Measurements from ENCODE around the gene CNPY2.
A peak's percentile ranks its signal among the peaks of the same experiment; 100 is the strongest.
"Not testable (repeated sequence)": the region's sequence is repeated elsewhere in the genome, so short reads cannot be mapped to it uniquely, and the experiment has no call there.

Gene CNPY2
- long read RNA-seq, donor 1, transcript CNPY2-206 (3 exons, 817 nt), result minor isoform, 25 of 168 reads
- long read RNA-seq, donor 1, transcript CNPY2-201 (6 exons, 1,214 nt), result major isoform, 86 of 168 reads
- long read RNA-seq, donor 1, transcript CNPY2-204 (3 exons, 984 nt), result minor isoform, 14 of 168 reads
- long read RNA-seq, donor 1, transcript CNPY2-211 (3 exons, 666 nt), result minor isoform, 6 of 168 reads
- long read RNA-seq, donor 1, partial matches to known transcripts, result 16 of 168 reads
- long read RNA-seq, donor 1, other reads (novel, unspliced or antisense), result 17 of 168 reads
- long read RNA-seq, donor 2, transcript CNPY2-206 (3 exons, 817 nt), result minor isoform, 10 of 86 reads
- long read RNA-seq, donor 2, transcript CNPY2-201 (6 exons, 1,214 nt), result major isoform, 59 of 86 reads
- long read RNA-seq, donor 2, transcript CNPY2-204 (3 exons, 984 nt), result minor isoform, 12 of 86 reads
- long read RNA-seq, donor 2, partial matches to known transcripts, result 5 of 86 reads
- long read RNA-seq, donor 2, other reads (novel, unspliced or antisense), result 0 of 86 reads
- long read RNA-seq, donor 3, transcript CNPY2-201 (6 exons, 1,214 nt), result major isoform, 35 of 51 reads
- long read RNA-seq, donor 3, transcript CNPY2-206 (3 exons, 817 nt), result minor isoform, 8 of 51 reads
- long read RNA-seq, donor 3, partial matches to known transcripts, result 5 of 51 reads
- long read RNA-seq, donor 3, other reads (novel, unspliced or antisense), result 0 of 51 reads
- long read RNA-seq, donor 4, transcript CNPY2-206 (3 exons, 817 nt), result minor isoform, 16 of 105 reads
- long read RNA-seq, donor 4, transcript CNPY2-201 (6 exons, 1,214 nt), result major isoform, 55 of 105 reads
- long read RNA-seq, donor 4, transcript CNPY2-204 (3 exons, 984 nt), result minor isoform, 6 of 105 reads
- long read RNA-seq, donor 4, partial matches to known transcripts, result 25 of 105 reads
- long read RNA-seq, donor 4, other reads (novel, unspliced or antisense), result 0 of 105 reads
- long read RNA-seq, donor 5, transcript CNPY2-206 (3 exons, 817 nt), result minor isoform, 24 of 114 reads
- long read RNA-seq, donor 5, transcript CNPY2-201 (6 exons, 1,214 nt), result major isoform, 79 of 114 reads
- long read RNA-seq, donor 5, partial matches to known transcripts, result 6 of 114 reads
- long read RNA-seq, donor 5, other reads (novel, unspliced or antisense), result 0 of 114 reads
- long read RNA-seq, donor 6, transcript CNPY2-201 (6 exons, 1,214 nt), result major isoform, 55 of 96 reads
- long read RNA-seq, donor 6, transcript CNPY2-202 (2 exons, 670 nt), result minor isoform, 5 of 96 reads
- long read RNA-seq, donor 6, transcript CNPY2-206 (3 exons, 817 nt), result minor isoform, 16 of 96 reads
- long read RNA-seq, donor 6, transcript CNPY2-204 (3 exons, 984 nt), result minor isoform, 6 of 96 reads
- long read RNA-seq, donor 6, partial matches to known transcripts, result 13 of 96 reads
- long read RNA-seq, donor 6, other reads (novel, unspliced or antisense), result 0 of 96 reads
- long read RNA-seq, donor 7, transcript CNPY2-204 (3 exons, 984 nt), result minor isoform, 13 of 159 reads
- long read RNA-seq, donor 7, transcript CNPY2-206 (3 exons, 817 nt), result minor isoform, 22 of 159 reads
- long read RNA-seq, donor 7, transcript CNPY2-201 (6 exons, 1,214 nt), result major isoform, 98 of 159 reads
- long read RNA-seq, donor 7, transcript CNPY2-202 (2 exons, 670 nt), result minor isoform, 5 of 159 reads
- long read RNA-seq, donor 7, partial matches to known transcripts, result 21 of 159 reads
- long read RNA-seq, donor 7, other reads (novel, unspliced or antisense), result 0 of 159 reads
- long read RNA-seq, donor 8, transcript CNPY2-204 (3 exons, 984 nt), result minor isoform, 9 of 96 reads
- long read RNA-seq, donor 8, transcript CNPY2-206 (3 exons, 817 nt), result minor isoform, 13 of 96 reads
- long read RNA-seq, donor 8, transcript CNPY2-201 (6 exons, 1,214 nt), result major isoform, 62 of 96 reads
- long read RNA-seq, donor 8, partial matches to known transcripts, result 11 of 96 reads
- long read RNA-seq, donor 8, other reads (novel, unspliced or antisense), result 0 of 96 reads

GRCh38 chr12:56315622-56316473, at the start of gene CNPY2:
CNPY2 (minus strand) TSS chr12:56315988; CDS start chr12:56315217, 771 bp downstream.
- DNase-seq, result peak; percentile 98

DNA sequence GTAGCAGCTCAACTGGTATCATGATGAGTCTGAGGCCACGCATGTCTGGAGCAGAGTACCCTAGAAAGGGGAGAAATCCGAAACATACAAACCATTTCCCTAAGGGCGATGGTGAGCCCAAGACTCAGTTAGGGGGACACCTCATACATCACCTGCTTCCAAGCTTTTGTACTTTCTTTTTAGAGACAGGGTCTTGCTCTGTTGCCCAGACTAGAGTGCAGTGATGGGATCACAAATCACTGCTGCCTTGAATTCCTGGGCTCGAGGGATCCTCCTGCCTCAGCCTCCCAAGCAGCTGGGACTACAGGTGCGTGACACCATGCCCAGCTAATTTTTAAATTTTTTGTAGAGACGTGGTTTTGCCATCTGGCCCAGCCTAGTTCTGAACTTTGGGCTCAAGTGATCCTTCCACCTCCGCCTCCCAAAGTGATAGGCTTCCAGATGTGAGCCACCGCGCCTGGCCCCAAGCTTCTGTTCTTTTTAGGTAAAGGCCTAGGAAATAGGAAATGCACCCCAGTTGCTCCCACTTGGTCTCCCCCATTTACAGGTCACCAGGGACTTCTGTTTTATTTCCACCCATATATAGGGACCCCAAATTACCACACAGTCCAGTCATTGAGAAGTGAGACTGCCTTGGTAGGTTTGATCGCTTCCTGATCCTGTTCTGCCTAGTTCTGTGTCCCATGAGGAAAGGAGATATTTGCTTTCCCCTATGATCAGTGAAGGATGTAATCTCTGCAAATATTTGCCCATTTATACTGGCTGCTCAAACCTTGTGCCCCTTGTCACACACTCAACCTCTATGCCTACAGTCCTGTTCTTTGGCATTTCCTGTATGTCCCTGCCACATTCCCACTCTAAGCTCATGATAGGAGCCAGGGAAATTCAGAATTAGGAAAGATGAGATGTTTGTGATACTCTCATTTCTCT, 46.6 kb upstream of the CNPY2 start, which contains the start of gene APOF:
TSS of gene APOF (minus strand) at position 728 of the 930 bp plus-strand sequence. CDS start at position 616, 112 bp downstream.
- DNase-seq, result no peak

DNA sequence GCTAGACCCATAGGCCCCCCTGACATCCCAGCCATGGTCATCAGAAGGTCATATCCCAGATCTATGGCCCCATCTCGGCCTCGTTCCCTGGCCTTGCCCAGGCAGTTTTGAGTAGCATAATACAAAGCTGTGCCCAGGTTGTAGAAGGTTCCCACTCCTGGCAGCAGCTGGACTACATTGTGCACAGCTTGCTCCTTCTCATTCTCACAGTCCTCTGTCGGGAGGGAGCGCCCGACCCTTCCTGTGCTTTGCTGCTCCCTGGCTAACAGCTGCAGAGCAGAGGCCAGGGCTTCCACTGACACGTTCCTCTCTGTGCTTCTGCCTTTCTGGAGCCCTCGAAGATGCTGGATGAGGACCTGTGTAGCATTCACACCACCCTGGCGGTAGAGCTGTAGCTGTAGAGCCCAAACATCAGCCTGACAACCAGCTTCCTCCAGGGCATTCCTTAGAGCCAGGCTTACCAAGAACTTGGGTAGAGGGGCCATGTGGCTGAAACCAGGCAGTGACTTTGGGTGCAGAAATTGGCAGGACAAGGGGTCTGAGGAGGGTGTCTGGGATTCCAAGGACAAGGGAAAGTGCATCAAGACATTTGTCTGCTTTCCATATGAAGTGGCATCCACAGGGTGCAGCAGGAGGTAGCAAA, 45.8 kb upstream of the CNPY2 start:
- DNase-seq, result no peak

DNA sequence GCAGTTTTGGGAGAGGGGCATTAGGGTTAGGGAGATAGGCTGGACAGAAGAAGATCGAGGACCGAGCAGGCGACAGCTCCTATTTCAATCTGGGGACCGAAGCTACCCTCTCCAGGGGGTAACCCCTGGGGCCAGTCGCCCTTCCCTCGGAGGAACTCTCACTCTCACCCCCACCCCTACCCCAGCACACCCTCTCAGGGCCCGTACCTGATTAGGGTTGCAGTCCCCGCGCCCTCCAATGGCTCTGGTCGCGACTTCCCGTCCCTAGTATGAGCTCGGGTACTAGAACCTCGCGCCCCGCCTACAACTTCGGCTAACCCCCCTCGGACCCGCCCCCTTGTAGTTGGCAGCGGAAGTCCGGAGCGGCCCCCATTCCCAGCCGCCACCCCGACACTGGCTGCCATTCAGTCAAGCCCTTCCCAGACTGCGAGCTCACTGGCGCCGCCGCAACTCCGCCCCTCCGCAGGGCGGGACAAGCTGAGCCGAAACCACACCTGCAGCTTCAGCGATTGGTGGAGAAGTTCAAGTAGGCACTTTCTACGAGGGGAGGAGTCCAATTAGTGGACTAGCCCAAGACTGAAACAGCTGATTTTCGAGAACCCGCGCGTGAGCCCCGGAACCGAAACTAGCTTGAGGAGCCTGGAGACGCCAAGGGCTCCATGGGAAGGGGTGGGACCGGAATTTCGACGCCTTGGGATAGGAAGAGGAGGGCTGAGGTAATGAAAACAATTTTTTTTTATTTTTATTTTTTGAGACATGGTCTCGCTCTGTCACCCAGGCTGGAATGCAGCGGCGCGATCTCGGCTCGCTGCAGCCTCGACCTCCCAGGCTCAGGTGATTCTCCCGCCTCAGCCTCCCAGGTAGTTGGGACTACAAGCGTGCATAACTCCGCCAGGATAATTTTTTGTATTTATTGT, 44.3 kb upstream of the CNPY2 start, which contains the start of gene STAT2:
TSS of gene STAT2 (minus strand) at position 257 of the 917 bp plus-strand sequence. CDS start 3,536 bp downstream, outside the sequence.
- DNase-seq, result peak; percentile 87

- DNase-seq, result peak; percentile 23
These were observed 43.2 kb upstream of the CNPY2 start for GRCh38 chr12:56358836-56359532.

DNA sequence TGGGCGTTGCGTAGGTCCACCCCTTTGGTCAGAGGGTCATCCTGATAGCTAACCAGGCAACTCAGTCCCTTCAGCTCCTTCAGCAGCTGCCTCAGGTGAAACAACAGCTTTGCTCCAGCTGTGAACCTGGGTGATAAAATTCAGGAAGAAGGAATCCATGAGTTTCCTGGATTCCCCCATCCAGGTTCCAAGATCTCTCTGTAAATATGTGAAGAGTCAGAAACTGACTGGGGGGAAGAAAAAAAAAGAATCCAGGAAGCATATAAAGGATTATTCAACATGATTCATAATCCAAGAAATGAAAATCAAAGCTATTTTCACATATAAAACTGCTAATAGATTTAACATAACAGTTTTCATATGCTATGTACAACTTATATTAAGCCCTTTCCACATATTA, 35.5 kb upstream of the CNPY2 start:
- DNase-seq, result no peak

- no peak for DNase-seq
These were observed 34.9 kb upstream of the CNPY2 start for GRCh38 chr12:56350662-56351061.

DNA sequence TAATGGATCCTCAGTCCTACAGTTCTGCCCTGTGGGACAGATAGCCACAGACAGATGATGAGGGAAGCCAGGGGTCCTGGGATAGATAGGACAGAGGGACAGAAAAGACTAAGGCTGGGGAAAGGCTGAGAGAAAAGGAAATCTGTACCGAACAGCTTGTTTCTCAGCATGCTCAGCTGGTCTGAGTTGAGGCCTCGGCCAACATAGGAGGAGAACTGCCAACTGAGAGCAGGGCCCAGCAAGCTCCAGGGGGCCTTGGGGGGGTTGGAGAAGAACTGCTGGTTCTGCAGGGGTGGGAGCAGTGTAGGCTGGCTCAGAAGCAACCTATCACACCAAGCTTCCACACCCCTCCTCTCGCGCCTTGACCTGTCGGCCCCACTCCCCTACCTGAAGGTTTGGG, 33.0 kb upstream of the CNPY2 start:
- no peak for DNase-seq

DNA sequence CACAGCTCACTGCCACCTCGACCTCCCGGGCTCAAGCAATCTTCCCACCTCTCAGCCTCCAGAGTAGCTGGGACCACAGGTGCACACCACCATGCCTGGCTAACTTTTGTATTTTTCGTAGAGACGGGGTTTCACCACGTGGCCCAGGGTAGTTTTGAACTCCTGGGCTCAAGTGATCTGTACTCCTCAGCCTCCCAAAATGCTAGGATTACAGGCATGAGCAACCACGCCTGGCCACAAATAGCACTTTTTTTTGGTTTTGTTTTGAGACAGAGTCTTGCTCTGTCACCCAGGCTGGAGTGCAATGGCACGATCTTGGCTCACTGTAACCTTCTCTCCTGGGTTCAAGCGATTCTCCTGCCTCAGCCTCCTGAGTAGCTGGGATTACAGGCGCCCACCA, 31.5 kb upstream of the CNPY2 start:
- not testable (repeated sequence) for DNase-seq

- no peak for DNase-seq
These were observed 30.9 kb upstream of the CNPY2 start for GRCh38 chr12:56346675-56347074.

GRCh38 chr12:56342290-56342689, 26.5 kb upstream of the CNPY2 start:
- DNase-seq, result not testable (repeated sequence)

- no peak for DNase-seq
These were observed 25.8 kb upstream of the CNPY2 start for GRCh38 chr12:56341616-56342015.

DNA sequence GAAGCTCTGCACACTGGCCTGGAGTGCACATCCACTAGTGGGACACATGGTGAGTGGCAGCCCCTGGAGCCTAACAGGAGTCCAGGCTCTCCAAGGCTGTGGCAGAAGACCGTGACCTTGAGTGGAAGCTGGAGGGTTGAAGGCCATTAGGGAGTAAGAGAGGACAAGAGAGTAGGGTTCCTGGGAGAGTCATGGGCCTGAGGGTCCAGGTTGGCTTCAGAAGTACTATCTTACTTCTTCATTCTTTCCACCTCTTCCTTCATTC, 23.3 kb upstream of the CNPY2 start:
- no peak for DNase-seq

DNA sequence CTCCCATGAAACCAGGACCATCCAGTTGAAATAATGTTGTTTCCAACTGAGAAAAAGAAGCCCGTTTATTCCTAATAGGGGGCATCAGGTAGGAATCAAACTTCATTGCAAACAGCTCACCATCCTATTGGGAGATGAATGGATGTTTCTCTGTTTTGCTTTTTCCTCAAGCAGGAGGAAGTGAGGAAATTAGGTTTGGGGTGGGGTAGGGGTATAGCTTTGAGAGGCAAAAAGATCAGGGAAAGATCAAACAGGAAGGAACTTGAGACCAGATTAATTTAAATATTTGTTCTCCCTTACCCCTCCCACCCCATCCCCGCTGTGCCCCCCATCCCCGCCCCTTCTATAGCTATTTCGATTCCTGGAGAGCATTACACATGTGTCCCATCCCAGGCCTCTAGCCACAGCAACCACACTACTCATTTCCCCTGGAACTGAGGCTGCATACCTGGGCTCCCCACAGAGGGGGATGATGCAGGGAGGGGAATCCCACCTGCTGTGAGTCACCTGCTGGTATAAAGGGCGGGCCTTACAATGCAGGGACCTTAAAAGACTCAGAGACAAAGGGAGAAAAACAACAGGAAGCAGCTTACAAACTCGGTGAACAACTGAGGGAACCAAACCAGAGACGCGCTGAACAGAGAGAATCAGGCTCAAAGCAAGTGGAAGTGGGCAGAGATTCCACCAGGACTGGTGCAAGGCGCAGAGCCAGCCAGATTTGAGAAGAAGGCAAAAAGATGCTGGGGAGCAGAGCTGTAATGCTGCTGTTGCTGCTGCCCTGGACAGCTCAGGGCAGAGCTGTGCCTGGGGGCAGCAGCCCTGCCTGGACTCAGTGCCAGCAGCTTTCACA, 22.7 kb upstream of the CNPY2 start, which contains the start of gene IL23A:
TSS of gene IL23A (plus strand) at position 577 of the 850 bp plus-strand sequence. CDS start at position 738, 161 bp downstream.
- no peak for DNase-seq

GRCh38 chr12:56337753-56338251, 22.0 kb upstream of the CNPY2 start:
- no peak for DNase-seq
